Muscle layer of duodenum (tissue), 2 donors: ENCODE results near the gene PTPRN2.
"Not testable (repeated sequence)": the region's sequence is repeated elsewhere in the genome, so short reads cannot be mapped to it uniquely, and the experiment has no call there.

Source experiments
- H3K27ac ChIP-seq: one replicate; pipeline ENCODE4 v1.7.0; 2013; ENCODE audit warnings: mild to moderate bottlenecking, low read length
- H3K27me3 ChIP-seq: one replicate; pipeline ENCODE4 v1.7.0; 2013; ENCODE audit warnings: low read depth, mild to moderate bottlenecking, control low read depth, low read length
- H3K36me3 ChIP-seq, 2 donors: one replicate each; pipeline ENCODE4 v1.7.0; 2013; ENCODE audit warnings: low read length in 2 of 2, control low read depth in 1 of 2, mild to moderate bottlenecking in 1 of 2; ENCODE audit not compliant: insufficient read depth in 2 of 2, control insufficient read depth in 1 of 2
- H3K4me1 ChIP-seq, 2 donors: one replicate each; pipeline ENCODE4 v1.7.0; 2013; ENCODE audit warnings: low read length in 2 of 2, mild to moderate bottlenecking in 2 of 2, control low read depth in 1 of 2, moderate library complexity in 1 of 2; ENCODE audit not compliant: insufficient read depth in 2 of 2, control insufficient read depth in 1 of 2
- H3K4me3 ChIP-seq, 2 donors: one replicate each; pipeline ENCODE4 v1.7.0; 2013; ENCODE audit warnings: low read length in 2 of 2, low read depth in 1 of 2, mild to moderate bottlenecking in 1 of 2
- H3K9me3 ChIP-seq, 2 donors: one replicate each; pipeline ENCODE4 v1.7.0; 2013; ENCODE audit warnings: low read length in 2 of 2, control low read depth in 1 of 2, mild to moderate bottlenecking in 1 of 2; ENCODE audit not compliant: control insufficient read depth in 1 of 2
- donor health status: healthy.

Gene PTPRN2

DNA sequence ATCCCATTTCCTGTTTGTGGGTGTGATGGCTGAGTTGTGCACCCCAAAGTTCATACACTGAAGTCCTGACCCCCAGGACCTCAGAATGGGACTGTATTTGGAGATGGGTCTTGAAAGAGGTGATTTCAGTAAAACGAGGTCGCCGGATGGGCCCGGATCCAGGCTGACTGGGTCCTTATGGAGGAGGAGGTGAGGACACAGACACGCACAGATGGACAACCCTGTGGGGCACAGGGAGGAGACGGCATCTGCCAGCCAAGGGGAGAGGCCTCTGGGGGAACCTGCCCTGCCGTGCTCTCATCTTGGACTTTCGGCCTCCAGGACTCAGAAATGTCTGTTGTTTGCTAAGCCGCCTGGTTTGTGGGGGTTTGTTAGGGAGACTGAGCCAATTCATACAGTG lies 61.1 kb downstream of the PTPRN2 start:
- Histone ChIP-seq H3K9me3 (no peaks in the 10 kb centered on the region), H3K4me1 (no peaks in the 10 kb centered on the region), H3K36me3 (no peaks in the 10 kb centered on the region), H3K27me3 (no peaks in the 10 kb centered on the region), H3K4me3 (no peak overlapping the region), H3K27ac (no peak overlapping the region)

GRCh38 chr7:158525648-158526484 lies 61.8 kb downstream of the PTPRN2 start:
- no peaks in the 10 kb centered on the region for H3K27me3 ChIP-seq
- H3K9me3 ChIP-seq: no peaks in the 10 kb centered on the region
- no peak overlapping the region for H3K27ac ChIP-seq
- no peak overlapping the region for H3K4me3 ChIP-seq
- no peaks in the 10 kb centered on the region for H3K36me3 ChIP-seq
- no peaks in the 10 kb centered on the region for H3K4me1 ChIP-seq

- Histone ChIP-seq H3K9me3 (no peaks in the 10 kb centered on the region), H3K4me1 (no peaks in the 10 kb centered on the region), H3K27me3 (no peaks in the 10 kb centered on the region), H3K27ac (no peak overlapping the region), H3K36me3 (no peaks in the 10 kb centered on the region), H3K4me3 (no peak overlapping the region)
Observed at GRCh38 chr7:158524749-158525635, 62.6 kb downstream of the PTPRN2 start.

- H3K9me3 ChIP-seq, H3K4me3 ChIP-seq, H3K36me3 ChIP-seq, H3K4me1 ChIP-seq, H3K27ac ChIP-seq, H3K27me3 ChIP-seq: not testable (repeated sequence)
Observed at GRCh38 chr7:158524286-158524685, 63.3 kb downstream of the PTPRN2 start.

GRCh38 chr7:158523877-158524276 lies 63.7 kb downstream of the PTPRN2 start:
- H3K9me3 ChIP-seq, H3K27me3 ChIP-seq, H3K4me3 ChIP-seq, H3K4me1 ChIP-seq, H3K27ac ChIP-seq, H3K36me3 ChIP-seq: not testable (repeated sequence)

- H3K36me3 ChIP-seq, H3K4me1 ChIP-seq, H3K9me3 ChIP-seq, H3K27me3 ChIP-seq, H3K4me3 ChIP-seq, H3K27ac ChIP-seq: not testable (repeated sequence)
Observed at GRCh38 chr7:158523165-158523856, 64.3 kb downstream of the PTPRN2 start.

DNA sequence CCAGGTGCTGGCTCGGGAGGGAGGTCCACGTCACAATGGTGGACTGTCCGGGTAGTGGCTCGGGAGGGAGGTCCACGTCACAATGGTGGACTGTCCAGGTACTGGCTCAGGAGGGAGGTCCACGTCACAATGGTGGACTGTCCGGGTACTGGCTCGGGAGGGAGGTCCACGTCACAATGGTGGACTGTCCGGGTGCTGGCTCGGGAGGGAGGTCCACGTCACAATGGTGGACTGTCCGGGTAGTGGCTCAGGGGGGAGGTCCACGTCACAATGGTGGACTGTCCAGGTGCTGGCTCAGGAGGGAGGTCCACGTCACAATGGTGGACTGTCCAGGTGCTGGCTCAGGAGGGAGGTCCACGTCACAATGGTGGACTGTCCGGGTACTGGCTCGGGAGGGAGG lies 65.8 kb downstream of the PTPRN2 start:
- H3K27me3 ChIP-seq: not testable (repeated sequence)

DNA sequence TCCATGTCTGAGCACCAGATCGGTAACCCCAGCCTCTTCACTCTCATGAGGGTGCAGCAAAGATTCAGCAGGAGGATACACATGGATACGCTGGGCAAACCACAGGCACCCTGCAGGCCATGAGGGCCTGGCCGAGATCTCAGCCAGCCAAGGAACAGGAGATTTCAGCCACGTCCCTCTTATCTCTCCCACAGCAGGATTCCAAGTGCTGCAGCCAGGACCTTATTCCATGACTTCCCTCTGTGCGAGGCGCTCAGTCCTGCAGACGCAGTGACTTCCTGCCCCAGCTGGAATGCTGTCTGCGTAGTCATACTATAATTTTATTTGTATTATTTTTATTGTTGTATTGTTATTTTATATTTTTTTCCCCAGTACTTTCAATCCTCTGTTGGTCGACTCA lies 66.8 kb downstream of the PTPRN2 start:
- Histone ChIP-seq H3K27me3 (no peaks in the 10 kb centered on the region), H3K9me3 (no peaks in the 10 kb centered on the region), H3K4me1 (no peaks in the 10 kb centered on the region), H3K4me3 (no peak overlapping the region), H3K36me3 (no peaks in the 10 kb centered on the region), H3K27ac (no peak overlapping the region)

More for the DNA sequence above, 65.8 kb downstream of the PTPRN2 start:
- not testable (repeated sequence) for H3K27ac ChIP-seq, H3K9me3 ChIP-seq, H3K4me3 ChIP-seq, H3K4me1 ChIP-seq, H3K36me3 ChIP-seq

- Histone ChIP-seq H3K36me3 (no peaks in the 10 kb centered on the region), H3K4me1 (no peaks in the 10 kb centered on the region), H3K4me3 (no peak overlapping the region), H3K27me3 (no peaks in the 10 kb centered on the region), H3K9me3 (no peaks in the 10 kb centered on the region), H3K27ac (no peak overlapping the region)
Observed at GRCh38 chr7:158519633-158520174, 67.9 kb downstream of the PTPRN2 start.

- Histone ChIP-seq H3K27ac (no peak overlapping the region), H3K9me3 (no peaks in the 10 kb centered on the region), H3K4me3 (no peak overlapping the region), H3K4me1 (no peaks in the 10 kb centered on the region), H3K27me3 (no peaks in the 10 kb centered on the region), H3K36me3 (no peaks in the 10 kb centered on the region)
Observed at GRCh38 chr7:158518980-158519632, 68.5 kb downstream of the PTPRN2 start.
